SW 1271 (cell line): ENCODE data around the gene AP1S1.
"Not testable (repeated sequence)": the region's sequence is repeated elsewhere in the genome, so short reads cannot be mapped to it uniquely, and the experiment has no call there.

ENCODE experiments used
- DNase-seq, 2 experiments: peaks; one replicate each; lab custom pipeline; 2025; lab: John Stamatoyannopoulos, UW

Gene AP1S1

DNA sequence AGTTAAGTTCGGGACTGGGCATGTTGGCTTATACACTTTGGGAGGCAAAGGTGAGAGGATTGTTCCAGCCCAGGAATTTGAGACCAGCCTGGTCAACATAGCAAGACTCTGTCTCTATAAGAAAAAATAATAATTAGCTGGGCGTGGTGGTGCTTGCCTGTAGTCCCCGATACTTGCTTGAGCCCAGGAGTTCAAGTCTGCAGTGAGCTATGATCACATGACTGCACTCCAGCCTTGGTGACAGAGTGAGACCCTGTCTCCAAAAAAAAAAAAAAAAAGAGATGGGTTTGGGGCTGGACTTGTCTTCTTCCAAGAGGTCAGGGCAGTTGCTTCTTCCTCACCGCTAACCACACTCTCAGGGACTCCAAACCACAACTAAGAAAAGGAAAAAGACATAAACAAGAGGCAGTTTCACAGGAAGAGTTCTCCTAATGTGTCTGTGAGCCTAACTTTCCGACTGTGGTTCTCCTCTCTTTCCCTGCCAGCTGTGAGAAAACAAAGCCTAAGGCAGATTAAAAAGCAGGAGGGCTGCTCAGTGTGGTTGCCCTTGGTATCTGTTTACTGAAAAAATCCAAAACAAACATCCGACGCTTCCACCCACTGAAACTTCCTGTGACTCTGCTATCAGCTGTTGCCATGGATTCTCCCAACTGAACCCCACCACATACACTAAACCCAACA lies 29.8 kb upstream of the AP1S1 start:
- DNase-seq: peak; percentile 21 to 89

DNA sequence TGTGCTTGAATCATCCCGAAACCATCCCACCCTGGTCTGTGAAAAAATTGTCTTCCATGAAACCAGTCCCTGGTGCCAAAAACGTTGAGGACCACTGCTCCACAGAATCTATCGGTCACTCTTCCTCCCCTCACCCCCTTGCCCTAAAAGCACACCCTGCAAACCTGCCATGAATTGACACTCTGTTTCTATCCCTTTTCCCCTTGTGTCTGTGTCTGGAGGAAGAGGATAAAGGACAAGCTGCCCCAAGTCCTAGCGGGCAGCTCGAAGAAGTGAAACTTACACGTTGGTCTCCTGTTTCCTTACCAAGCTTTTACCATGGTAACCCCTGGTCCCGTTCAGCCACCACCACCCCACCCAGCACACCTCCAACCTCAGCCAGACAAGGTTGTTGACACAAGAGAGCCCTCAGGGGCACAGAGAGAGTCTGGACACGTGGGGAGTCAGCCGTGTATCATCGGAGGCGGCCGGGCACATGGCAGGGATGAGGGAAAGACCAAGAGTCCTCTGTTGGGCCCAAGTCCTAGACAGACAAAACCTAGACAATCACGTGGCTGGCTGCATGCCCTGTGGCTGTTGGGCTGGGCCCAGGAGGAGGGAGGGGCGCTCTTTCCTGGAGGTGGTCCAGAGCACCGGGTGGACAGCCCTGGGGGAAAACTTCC lies 28.2 kb upstream of the AP1S1 start:
- peak in 1 of 2 experiments; percentile 43 for DNase-seq

GRCh38 chr7:101126651-101127459 lies 27.4 kb upstream of the AP1S1 start, which contains the start of gene SERPINE1:
Gene SERPINE1, plus strand, starts transcription at chr7:101127104. Its CDS starts 1,290 bp downstream, at chr7:101128394.
- DNase-seq: peak; percentile 68 to 88

DNA sequence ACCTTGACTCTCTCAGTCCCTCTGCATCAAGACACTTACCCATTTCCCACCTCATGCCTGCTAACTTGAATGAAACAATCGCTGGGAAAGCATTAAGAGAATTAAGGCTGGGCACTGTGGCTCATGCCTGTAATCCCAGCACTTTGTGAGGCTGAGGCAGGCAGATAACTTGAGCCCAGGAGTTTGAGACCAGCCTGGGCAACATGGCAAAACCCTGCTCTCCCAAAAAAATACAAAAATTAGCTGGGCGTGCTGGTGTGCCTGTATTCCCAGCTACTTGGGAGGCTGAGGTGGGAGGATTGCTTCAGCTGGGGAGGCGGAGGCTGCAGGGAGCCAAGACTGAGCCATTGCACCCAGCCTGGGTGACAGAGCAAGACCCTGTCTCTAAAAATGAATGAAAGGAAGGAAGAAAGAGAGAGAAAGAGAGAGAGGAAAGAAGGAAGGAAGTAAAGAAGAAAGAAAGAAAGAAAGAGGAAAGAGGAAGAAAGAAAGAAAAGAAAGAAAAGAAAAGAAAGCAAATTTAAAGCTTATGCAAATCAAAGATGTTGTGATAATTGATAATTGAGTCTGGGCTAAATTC lies 26.7 kb upstream of the AP1S1 start:
- DNase-seq: no peak

DNA sequence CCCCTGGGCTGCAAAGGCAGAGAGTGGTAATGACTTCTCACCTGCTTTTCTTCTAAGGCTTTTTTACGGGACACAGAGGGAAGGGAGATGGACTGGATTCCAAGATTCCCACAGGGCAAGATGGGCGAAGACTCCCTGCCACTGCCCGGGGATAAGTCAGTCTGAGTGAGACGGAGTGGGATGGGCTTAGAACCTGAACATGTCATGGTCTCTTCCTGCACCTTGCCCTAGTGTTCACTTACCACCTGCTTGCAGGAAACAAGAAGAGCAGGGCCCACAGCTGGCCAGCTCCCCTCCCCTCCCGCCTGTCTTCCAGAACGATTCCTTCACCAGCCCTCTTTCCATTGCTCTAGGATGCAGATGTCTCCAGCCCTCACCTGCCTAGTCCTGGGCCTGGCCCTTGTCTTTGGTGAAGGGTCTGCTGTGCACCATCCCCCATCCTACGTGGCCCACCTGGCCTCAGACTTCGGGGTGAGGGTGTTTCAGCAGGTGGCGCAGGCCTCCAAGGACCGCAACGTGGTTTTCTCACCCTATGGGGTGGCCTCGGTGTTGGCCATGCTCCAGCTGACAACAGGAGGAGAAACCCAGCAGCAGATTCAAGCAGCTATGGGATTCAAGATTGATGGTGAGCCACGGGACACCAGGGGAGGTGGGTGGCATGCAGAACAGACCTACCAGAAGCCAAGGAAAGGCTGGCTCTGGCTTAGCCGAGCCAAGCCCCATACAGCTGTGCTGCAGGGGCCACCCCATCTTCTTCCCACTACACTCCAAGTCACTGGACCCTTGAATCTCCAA lies 26.0 kb upstream of the AP1S1 start:
- DNase-seq: no peak

- no peak for DNase-seq
Observed at GRCh38 chr7:101129603-101130117, 24.6 kb upstream of the AP1S1 start.

DNA sequence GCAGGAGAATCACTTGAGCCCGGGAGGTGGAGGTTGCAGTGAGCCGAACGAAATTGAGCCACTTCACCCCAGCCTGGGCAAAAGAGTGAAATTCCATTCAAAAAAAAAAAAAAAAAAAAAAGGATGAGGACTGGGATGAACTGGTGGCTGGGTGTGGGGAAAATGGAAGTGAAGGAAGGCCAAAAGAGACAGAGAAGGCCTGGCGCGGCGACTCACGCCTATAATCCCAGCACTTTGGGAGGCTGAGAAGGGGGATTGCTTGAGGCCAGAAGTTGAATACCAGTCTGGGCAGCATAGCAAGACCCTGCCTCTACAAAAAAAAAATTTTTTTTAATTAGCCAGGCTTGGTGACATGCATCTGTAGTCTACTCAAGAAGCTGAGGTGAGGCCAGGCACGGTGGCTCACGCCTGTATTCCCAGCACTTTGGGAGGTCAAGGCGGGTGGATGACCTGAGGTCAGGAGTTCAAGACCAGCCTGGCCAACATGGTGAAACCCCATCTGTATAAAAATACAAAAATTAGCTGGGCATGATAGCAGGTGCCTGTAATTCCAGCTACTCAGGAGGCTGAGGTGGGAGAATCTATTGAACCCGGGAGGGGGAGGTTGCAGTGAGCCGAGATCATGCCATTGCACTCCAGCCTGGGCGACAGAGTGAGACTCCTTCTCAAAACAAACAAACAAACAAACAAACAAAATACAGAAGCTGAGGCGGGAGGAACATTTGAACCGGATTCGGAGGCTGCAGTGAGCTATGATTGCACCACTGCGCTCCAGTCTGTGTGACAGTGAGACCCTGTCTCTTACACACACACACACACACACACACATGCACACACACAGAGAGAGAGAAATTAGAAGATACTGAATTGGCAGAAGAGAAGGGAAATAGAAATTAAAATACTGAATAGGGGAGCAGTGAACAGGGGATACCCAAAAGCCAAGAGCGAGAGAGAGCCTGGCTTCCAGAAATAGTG lies 21.4 kb upstream of the AP1S1 start:
- not testable (repeated sequence) for DNase-seq

DNA sequence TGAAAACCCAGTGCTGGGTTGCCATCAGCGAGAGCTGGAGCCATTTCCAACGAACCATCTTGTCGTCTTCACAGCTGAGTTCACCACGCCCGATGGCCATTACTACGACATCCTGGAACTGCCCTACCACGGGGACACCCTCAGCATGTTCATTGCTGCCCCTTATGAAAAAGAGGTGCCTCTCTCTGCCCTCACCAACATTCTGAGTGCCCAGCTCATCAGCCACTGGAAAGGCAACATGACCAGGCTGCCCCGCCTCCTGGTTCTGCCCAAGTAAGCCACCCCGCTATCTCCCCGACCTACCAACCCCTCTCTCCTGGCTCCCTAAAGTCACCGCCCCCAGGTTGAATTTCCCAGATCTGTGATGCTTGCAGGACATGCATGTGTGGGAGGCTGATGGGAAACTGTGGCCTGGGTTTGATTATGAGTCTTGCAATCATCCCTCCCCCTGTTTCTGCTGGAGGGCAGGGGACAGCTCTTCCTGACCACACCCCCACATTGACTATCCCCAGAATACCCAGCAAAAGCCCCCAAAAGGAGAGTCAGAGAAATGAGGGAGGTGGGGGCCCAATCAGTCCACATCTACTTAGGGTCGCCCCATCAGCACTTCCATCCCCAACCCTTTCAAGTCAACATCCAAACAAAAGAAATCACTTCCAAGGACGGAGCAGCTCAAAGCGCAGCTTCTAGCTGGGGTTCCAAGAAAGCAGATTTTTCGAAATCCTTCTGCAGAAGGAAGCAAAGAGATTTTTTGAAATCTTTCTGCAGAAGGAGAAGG lies 20.5 kb upstream of the AP1S1 start:
- DNase-seq: no peak

- no peak for DNase-seq
Observed at GRCh38 chr7:101134399-101134980, 19.8 kb upstream of the AP1S1 start.

DNA sequence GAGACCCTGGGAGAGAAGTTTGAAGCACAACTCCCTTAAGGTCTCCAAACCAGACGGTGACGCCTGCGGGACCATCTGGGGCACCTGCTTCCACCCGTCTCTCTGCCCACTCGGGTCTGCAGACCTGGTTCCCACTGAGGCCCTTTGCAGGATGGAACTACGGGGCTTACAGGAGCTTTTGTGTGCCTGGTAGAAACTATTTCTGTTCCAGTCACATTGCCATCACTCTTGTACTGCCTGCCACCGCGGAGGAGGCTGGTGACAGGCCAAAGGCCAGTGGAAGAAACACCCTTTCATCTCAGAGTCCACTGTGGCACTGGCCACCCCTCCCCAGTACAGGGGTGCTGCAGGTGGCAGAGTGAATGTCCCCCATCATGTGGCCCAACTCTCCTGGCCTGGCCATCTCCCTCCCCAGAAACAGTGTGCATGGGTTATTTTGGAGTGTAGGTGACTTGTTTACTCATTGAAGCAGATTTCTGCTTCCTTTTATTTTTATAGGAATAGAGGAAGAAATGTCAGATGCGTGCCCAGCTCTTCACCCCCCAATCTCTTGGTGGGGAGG lies 16.5 kb upstream of the AP1S1 start:
- DNase-seq: no peak

GRCh38 chr7:101138213-101138870 lies 15.9 kb upstream of the AP1S1 start:
- peak; percentile 87 to 95 for DNase-seq

DNA sequence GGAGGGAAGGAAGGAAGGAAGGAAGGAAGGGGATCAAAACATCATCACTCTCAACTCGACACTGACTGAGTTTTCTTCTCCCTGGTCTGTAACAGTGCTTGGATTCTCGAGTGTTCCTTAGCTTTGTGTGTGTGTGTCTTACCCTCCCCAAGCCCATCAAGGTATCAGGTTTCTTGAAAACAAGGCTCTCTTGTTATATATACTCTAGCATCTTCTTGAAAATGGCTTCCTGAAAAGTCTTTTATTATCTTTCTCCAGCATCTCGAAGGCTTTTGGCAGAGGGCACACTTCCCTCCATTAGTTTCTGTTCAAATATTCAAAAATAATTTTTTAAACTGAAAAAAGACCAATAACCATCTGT lies 14.0 kb upstream of the AP1S1 start:
- DNase-seq: no peak

DNA sequence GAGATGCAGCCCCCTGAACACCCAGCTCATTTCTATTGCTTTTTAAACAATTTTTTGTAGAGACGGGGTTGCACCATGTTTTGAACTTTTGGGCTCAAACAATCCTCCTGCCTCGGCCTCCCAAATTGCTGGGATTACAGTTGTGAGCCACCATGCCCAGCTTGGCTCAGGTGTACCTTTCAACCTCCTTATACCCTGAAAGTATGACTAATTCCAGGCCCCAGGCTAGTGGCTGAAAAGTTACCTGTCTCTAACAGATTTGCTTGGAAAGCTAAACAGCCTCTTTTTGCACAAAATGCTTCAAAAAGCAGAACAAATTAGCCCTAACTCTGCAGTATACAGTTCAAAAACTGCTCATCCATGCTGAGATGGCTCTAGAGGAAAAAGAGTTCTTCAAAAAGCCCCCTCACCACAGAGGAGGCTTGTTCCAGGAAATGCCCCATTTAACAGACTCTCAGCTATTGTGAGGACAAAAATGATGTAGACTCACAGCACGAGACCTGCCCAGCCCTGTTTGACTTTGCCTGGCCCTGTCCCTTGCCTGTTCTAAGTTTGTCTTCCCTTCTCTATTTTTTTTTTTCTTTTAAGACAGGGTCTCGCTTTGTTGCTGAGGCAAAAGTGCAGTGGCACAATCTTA lies 13.4 kb upstream of the AP1S1 start:
- DNase-seq: no peak

DNA sequence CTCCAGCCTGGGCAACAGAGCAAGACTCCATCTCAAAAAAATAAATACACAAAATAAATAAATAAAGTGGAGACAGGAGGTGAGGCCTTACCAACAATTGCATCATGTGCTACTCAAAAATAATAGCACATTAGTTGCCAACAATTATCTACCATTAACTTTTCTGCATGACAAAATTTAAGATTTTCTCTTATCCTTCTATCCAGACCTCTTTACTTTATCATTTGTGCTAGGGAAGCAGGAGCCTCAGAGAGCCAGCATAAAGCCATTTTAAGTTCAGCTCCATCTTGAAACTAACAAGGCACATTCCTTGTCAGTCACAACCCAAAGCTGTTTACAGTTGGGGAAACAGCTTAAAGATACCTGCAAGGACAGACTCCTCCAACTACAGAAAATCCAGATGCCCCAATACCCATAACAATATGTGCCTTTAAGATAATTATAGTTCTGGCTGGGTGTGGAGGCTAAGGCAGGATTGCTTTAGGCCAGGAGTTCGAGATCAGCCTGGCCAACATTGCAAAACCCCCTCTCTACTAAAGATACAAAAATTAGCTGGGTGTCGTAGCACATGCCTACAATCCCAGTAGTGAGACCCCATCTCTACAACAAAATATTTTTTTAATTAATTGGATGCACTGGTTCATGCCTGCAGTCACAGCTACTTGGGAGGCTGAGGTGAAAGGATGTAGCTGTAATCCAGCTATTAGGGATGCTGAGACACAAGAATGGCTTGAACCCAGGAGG lies 2.2 kb upstream of the AP1S1 start:
- no peak for DNase-seq

GRCh38 chr7:101154693-101155102 lies 422 bp downstream of the AP1S1 start:
- no peak for DNase-seq

GRCh38 chr7:101155303-101155702 lies 1.0 kb downstream of the AP1S1 start:
- DNase-seq: no peak

- no peak for DNase-seq
Observed at GRCh38 chr7:101156277-101156676, 2.0 kb downstream of the AP1S1 start.
